LHCN-M2 (cell line): ENCODE results near the gene PDE1C. TPM values are rescaled to one million over a fixed set of nuclear protein-coding genes. Genes with fewer than 3 reads are reported as not detected.
A peak's percentile ranks its signal among the peaks of the same experiment; 100 is the strongest.

Experiments used
- DNase-seq: peaks from one replicate; pipeline ENCODE4 v3.0.0-alpha.2; 2012; ENCODE audit warnings: low read depth
- total RNA-seq: library from RNA; depleted of rRNA; stranded (reverse); fragments of >200 nt; gene quantifications from 2 replicates; pipeline ENCODE4 v1.2.3, GENCODE V29; 2014

PDE1C gene
- total RNA-seq, 1 experiment from 2014 or later, result not detected

DNA sequence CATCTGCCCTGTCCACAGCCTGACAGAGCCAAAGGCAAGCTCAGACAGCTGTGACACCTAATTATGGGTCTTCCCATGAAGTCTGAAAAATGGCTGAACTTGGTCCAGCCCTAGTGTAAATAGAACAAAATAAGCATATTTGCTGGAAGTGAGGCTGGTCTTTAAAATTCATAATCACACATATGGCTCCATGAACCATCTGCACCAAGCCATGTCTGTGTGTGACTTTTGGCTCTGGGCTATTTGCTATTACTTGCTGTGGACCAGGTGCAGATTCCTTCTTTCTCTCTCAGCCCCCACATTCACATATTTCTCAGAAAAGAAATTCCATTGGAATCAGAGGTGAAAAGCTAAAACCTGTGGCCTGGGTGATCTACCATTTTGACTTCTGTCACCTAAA is 175.9 kb downstream of the PDE1C start:
- DNase-seq, result no peak

DNA sequence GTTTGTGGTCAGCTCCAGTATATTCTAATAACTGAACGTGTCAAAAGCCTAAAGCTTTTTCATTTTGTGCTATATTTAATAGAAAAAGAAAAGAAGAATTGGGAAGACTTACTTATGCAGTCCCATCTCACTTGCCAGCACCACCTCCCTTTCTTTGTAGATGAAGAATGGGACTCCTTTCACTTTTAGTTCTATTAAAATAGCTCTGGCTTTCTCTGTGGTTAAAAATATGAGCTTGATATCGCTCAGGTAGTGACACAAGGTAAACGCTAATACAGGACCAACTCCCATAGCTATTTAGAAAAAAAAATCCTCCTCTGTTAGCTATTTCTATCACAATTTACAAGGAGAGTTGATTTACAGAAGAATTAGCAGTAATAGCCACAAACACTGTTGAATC is 176.8 kb downstream of the PDE1C start:
- DNase-seq, result no peak

- no peak for DNase-seq
Measured at GRCh38 chr7:31892099-31892829, 177.9 kb downstream of the PDE1C start.

- no peak for DNase-seq
Measured at GRCh38 chr7:31890766-31891165, 179.4 kb downstream of the PDE1C start.

GRCh38 chr7:31890198-31890597 is 180.0 kb downstream of the PDE1C start:
- DNase-seq, result no peak

DNA sequence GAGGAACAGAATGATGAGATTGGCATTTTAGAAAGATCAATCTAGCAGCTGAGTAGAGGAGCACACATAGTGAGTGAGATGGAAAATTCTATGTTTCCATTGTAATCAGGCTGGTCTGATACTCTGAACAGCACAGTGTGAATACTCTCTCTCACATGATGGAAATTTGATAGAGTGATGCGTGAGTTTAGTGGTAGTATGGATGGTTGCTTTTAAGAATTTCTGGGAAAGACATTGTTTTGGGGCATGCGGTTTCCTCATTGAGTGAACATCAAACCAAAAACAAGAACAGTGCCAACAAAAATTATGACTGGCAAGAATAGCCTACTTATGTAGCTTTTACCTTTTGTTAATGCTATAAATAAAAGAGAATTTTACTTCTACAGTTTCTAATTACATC is 183.2 kb downstream of the PDE1C start:
- no peak for DNase-seq

- DNase-seq, result no peak
Measured at GRCh38 chr7:31885171-31885570, 185.0 kb downstream of the PDE1C start.

GRCh38 chr7:31883761-31884164 is 186.4 kb downstream of the PDE1C start:
- peak; percentile 11 for DNase-seq

DNA sequence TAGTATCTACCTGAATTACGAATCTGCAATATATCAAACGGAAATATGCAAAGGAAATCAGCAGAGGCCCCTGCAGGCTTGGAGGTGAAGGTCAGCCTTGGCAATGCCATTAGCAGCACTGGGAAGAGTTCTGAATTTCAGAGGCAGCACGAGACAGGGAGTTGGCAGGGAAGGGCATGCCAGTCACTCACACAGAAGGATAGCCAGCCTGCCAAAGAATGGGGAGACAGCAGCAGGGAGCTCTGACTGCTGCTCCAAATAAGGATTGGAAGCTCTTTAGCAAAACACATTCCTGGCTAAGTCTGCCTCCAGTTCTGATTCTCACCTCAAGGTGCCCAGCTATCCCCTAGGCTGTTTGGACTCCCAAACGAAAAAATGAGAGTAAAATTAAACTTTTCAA is 188.0 kb downstream of the PDE1C start:
- peak; percentile 1 for DNase-seq

GRCh38 chr7:31878875-31879274 is 191.3 kb downstream of the PDE1C start:
- DNase-seq, result no peak

- DNase-seq, result no peak
Measured at GRCh38 chr7:31875424-31875823, 194.8 kb downstream of the PDE1C start.

DNA sequence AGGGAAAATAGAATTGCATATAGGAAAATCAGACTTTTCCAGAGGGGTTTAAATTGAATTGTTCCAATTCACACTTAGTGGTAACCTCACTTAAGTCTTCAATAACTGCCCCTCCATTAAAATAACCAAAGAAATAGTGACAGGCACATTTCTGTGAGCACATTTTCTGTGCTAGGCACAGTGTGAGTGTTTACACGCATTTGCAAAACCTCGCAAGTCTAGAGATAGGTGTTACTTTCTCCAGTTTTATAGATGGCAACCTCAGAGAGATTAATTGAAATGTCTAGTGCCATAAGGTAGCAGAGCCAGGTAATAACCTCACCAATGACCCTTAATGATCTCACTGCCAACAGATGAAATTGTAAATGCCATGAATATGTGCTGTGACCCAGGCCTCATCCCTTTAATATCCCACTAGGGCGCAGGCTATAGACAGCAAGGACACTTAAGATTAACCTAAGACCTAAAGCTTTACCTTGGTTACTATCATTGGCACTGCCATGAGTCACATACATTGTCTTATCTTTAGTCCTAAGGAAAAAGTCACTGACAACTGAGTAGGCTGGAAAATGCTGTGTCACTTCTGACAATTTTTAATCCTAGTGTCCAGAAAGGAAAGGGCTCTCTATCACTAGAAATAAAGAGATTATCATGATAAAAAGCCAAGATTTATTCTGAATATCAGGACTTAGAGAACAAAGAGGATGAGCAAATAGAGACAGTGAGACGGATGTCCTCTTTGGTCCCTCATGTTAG is 195.4 kb downstream of the PDE1C start:
- DNase-seq, result no peak

GRCh38 chr7:31873816-31874597 is 196.2 kb downstream of the PDE1C start:
- DNase-seq, result no peak

GRCh38 chr7:31872545-31873370 is 197.4 kb downstream of the PDE1C start:
- DNase-seq, result no peak

DNA sequence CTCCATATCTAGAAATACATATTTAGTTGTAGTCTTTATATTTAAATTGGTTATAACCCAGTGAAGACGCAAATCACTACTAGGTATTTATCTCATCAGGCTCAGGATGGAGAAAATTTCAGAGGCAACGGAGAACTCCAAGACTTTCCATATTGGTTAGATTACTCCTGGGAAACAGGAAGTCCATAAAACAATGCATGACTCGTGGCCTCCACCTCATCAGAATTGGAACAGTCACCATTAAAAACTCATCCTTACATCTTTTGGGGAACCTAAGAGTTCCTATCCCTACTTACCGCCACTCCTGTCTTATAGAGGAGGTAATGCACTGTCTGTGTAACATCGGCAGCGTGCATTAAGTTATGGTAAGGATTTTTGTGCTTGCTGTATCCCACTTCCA is 205.6 kb downstream of the PDE1C start:
- no peak for DNase-seq

GRCh38 chr7:31860925-31861324 is 209.3 kb downstream of the PDE1C start:
- no peak for DNase-seq

- no peak for DNase-seq
Measured at GRCh38 chr7:31858055-31858454, 212.2 kb downstream of the PDE1C start.

GRCh38 chr7:31857172-31857571 is 213.0 kb downstream of the PDE1C start:
- no peak for DNase-seq

DNA sequence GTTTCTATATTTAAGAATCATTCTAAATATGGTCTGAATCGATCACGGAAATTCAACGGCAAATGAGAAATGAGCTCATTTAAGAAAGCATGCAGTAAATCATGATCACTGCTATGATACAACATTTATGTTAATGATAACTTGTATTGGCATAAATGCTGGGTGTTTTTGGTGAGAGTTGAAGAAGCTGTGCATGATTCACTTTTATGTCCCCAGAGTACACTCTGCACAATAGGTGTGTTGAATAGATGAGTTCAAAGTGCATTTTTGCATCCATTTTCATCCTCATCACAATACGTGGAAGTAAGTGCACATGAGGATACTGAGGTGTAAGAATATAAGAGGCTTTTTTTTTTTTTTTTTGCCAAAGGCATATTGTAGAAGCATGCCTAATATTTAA is 213.9 kb downstream of the PDE1C start:
- no peak for DNase-seq

- no peak for DNase-seq
Measured at GRCh38 chr7:31855530-31855929, 214.7 kb downstream of the PDE1C start.

DNA sequence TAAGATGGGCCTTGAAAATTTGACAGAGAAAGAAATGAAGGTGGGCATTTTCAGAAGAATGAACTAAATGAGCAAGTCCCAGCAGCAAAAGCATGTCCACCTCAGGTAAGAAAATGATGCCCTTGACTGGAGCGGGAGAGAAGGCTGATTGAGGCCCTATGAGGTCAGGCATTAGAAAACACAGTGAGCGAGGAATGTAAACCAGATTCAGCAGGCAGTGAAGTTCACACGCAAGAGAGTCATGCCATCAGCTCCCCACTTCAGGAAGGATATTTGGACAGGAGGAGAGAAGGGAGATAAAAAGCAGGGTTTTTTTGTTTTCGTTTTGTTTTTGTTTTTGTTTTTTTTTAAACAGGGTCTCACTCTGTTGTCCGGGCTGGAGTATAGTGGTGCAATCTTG is 216.8 kb downstream of the PDE1C start:
- no peak for DNase-seq

GRCh38 chr7:31852462-31852861 is 217.7 kb downstream of the PDE1C start:
- DNase-seq, result no peak
